Left colon (tissue), 2 donors: ENCODE measurements around the gene PLEKHD1. TPM values are rescaled to one million over a fixed set of nuclear protein-coding genes. Genes with fewer than 3 reads are reported as not detected.

Source experiments
- ATAC-seq: fragments of 200-7000 bp; cut with Tn5 transposase; one replicate; pipeline ENCODE4 v1.9.1; 2020; ENCODE audit warnings: mild to moderate bottlenecking, moderate library complexity
- DNase-seq, 2 donors: peaks; one replicate each; pipeline ENCODE4 v3.0.0-alpha.2; 2020
- intact Hi-C, 2 donors: fragments of 100-400 bp; cut with DNase I in 1 of 2; cut with micrococcal nuclease in 1 of 2; formaldehyde crosslinking; loops; one replicate each; pipeline versions ENCODE4 v1.11.2 to v1.14.0; 2022; cut with DNase I, micrococcal nuclease
- total RNA-seq, 2 donors: library from RNA; stranded (reverse); fragmentation: NEBNext Ultra II Directional; extraction: Animal tissue kit (Norgen Biotek cat#: 25700); gene quantifications; one replicate each; pipeline ENCODE4 v1.2.1, GENCODE V29; 2021
- donor health status: DM: no; HTN: no; CAD: no.
- donor health status: DM: yes; HTN: yes; CAD: no.

PLEKHD1 gene
- total RNA-seq, 2 donors from 2014 or later, result 0.14 to 0.18 TPM

DNA sequence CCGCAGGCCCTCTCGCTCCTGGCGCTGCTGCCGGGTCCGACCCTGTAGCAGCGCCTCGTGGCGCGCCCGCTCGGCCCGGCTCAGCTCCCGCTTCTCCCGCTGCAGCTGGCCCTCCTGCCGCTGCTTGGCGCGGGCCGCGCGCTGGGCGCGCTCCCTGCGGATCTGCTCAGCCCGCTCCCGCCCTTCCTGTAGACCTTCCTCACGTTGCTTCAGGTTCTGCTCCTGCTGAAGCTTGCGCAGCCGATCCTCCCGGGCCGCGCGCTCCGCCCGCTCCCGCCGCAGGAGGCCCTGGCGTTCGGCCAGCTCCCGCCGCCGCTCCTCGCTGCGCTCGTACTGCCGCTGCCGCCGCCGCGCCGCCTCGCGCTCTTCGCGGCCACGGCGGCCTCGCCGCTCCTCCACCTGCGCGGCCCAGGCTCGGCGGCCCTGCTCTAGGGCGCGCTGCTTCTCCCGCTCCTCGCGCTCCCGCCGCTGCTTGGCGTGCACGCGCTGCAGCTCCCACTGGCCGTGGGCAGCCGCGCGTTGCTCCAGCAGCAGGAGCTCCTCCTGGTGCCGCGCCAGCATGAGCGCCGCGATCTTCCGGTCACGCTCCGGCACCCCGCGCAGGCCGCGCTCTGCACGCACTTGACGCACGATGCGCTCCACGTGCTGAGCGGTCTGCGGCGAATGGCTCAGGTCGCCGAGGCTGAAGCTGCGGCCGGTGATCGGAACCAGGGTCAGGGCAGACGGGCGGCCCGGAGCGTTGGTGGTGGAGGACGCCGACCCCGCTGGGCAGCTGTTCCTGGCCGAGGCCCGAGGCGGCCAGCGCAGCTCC, 87.7 kb downstream of the PLEKHD1 start:
- ATAC-seq (peak; percentile 71), DNase-seq (peak in 1 of 2 donors; percentile 36)
- intact Hi-C loops, result no loop called here

DNA sequence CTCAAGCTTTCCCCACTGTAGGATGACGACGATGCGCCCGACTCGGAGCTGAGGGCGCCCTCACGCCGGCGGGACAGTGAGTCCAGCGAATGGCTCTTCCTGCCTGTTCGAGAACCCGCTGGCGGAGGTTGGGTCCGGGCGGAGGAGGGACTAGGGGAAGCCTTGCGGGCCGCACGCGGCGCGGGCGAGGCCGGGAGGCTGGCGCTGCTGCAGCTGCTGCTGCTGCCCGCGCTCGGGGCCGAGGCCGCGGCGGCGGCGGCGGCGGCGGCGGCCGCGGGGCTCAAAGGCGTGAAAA, 88.3 kb downstream of the PLEKHD1 start:
- DNase-seq (no peak), ATAC-seq (no peak)
- intact Hi-C loops, result no loop called here

DNA sequence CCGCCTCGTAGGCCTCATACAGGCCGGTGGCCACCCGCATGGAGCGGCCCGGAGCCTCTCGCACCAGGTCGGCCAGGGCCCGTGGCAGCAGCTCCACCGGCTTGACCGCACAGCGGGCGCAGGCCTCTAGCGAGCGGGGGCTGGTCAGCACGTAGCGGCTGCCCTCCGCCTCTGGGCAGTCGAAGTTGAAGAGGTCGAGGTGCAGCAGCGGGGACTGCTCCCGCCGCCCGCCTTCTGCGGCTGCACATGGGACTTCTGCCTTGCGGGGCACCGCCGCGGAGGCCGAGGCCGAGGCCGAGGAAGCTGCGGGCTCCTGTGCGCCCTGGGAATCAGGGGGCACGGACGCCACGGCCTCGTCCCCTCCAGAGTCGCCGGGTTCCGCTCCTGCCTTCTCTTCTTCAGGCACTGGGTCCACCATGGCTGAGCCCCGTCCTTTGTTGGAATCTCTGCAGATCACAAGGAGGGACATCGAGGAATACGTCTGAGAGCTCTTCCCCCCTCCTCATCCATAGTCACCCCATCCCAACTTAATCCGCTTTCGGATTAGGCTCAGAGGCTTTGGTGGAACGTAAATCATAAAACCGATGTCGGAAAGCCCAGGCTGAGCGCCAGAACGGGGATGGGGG, 88.8 kb downstream of the PLEKHD1 start:
- DNase-seq, result no peak
- no peak for ATAC-seq
- intact Hi-C loops, result no loop called here

DNA sequence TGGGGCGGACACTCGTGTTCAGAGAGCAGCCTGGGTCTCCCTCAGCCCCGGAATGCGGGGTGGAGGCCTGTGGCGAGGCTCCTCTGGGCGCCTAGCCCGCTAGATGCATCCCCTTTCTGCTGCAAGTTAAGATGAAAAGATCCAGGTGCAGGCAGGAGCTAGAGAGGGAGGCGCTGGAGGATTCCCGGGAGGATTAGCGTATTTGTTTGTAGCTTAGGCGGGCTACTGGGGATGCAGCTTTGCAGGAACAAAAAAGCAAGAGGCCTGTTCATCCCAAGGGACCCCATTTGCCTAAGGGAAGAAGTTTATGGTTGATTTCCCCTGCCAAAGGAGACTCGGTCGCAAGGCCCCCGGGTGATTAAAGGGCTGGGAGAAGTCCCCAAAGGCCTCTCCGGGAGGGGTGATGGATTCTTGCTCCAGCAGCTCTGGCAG, 89.3 kb downstream of the PLEKHD1 start:
- DNase-seq (no peak), ATAC-seq (no peak)
- intact Hi-C loops, result no loop called here

DNA sequence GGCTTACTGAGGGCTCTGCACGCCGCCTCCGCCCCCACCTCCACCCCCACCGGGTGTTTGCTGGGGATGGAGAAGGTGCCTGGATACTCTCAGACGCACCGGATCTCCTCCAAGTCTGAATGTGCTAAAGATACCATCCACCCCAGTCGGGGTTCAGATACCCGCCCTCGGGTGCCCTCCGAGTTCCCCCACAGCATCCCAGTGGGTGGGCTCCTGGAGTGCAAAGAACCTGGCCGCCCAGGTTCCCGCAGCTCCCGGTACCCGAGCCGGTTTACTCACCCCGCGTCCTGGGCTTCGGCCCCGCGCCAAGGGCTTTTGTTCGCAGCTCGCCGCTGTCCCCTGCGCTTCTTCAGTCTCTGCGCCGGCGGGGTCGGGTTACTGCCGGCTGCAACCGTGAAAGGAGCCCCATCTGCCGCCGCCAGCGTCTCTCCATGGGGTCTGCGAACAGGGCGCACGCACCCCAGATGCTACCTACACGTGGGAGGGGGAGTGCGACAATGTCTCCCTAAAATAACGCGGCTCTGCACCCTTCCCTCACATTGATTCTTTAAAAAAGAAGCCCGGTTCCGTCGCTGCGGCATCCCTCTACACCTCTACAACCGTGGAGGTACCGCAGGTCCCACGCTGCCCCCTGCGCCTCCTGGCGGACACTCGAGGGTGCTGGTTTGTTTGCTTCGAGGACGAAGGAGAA, 89.9 kb downstream of the PLEKHD1 start, which contains the start of gene CCDC177:
Gene CCDC177 (minus strand): TSS at position 609 of the 691 bp plus-strand sequence. CDS start 1,249 bp downstream, outside the sequence.
- intact Hi-C loops, result no loop called here
- DNase-seq (peak in 1 of 2 donors; percentile 76), ATAC-seq (peak; percentile 70)

DNA sequence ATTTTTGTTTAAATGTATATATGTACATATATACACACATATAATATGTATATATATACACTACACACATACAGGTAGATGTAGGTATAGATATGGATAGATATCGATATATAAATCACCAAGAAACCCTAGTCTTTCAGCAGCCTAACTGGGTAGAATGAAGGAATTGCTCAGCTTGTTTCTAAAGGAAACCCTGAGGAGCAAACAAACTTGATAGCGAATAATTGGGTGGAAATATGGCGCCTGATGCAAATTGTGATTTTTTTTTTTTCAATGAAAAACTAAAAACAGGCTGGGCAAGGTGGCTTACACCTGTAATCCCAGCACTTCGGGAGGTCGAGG, 90.4 kb downstream of the PLEKHD1 start:
- DNase-seq (no peak), ATAC-seq (no peak)
- intact Hi-C loops, result no loop called here

DNA sequence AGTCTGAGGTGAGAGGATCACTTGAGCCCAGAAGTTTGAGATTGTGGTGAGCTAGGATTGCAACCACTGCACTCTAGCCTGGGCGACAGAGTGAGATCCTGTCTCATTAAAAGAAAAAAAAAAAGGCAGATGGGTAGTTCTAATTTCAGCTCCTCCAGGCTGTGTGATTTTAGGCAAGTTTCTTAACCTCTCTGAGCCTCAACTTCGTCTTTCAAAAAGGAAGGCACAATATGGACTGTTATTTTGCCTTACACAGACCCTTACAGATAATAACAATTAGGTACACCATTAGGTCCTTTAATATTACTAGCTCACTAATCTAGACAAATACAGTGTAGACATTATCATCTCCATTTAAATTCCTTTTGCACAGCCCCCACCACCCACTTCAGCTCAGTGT, 94.9 kb downstream of the PLEKHD1 start:
- DNase-seq (no peak), ATAC-seq (no peak)
- intact Hi-C loops, result no loop called here

DNA sequence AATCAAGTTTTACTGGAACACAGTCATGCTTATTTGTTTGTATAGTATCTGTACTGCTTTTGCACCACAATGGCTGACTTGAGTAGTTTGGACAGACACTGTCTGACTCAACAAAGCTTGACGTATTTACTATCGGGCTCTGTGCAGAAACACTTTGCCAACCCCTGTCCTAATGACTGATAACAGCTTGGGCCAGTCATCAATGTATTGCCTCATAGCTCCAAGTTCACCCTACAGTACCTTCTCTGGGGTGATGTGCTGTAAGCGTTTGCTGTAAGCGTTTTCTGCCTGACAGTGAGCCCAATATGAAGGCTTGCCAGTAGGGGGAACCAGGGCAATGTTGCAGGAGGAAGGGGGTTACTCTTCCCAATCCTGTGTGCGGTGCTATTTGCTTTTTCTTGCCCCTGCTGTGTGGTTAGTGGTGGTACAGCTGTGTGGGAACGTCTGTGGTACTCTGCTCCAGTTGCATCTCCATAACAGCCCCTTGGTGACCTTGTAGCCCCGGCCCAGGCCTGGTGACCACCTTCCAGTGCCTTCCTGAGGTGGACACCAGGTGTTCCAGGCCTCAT, 95.6 kb downstream of the PLEKHD1 start:
- DNase-seq (no peak), ATAC-seq (peak; percentile 45)
- intact Hi-C loops, result loop anchor here (5.0 to 10.0 kb wide), 2 partner anchors 145 to 147 kb away; no protein-coding TSS in a partner anchor

Other genes with a start within 250 kb of the PLEKHD1 start
- gene GALNT16, start 224.6 kb upstream of the PLEKHD1 start, total RNA-seq, result 1 to 10 TPM; 1.3 to 1.7 TPM
- 100 to 1,000 TPM in 1 of 2 donors, 10 to 100 TPM in 1; 99.8 to 119 TPM for gene ERH, start 86.4 kb upstream of the PLEKHD1 start, total RNA-seq
- gene SLC39A9, start 86.0 kb upstream of the PLEKHD1 start, total RNA-seq, result 10 to 100 TPM; 80.7 to 84.5 TPM
- gene CCDC177, start 90.1 kb downstream of the PLEKHD1 start, total RNA-seq, result not detected
- gene SUSD6, start 126.9 kb downstream of the PLEKHD1 start, total RNA-seq, result 10 to 100 TPM; 73.8 to 98.9 TPM